H7 (cell line): ENCODE results near the gene SP7. TPM values are rescaled to one million over a fixed set of nuclear protein-coding genes. Genes with fewer than 3 reads are reported as not detected.
"Not testable (repeated sequence)": the region's sequence is repeated elsewhere in the genome, so short reads cannot be mapped to it uniquely, and the experiment has no call there.

Experiments used
- DNase-seq: peaks from one replicate; pipeline ENCODE4 v3.0.0; 2012
- H3K27me3 ChIP-seq: 2 replicates; pipeline ENCODE4 v1.6.0; 2011; ENCODE audit warnings: mild to moderate bottlenecking, low read length; ENCODE audit not compliant: control insufficient read depth, insufficient read depth
- H3K36me3 ChIP-seq: replicated peaks from 2 replicates; pipeline ENCODE4 v1.5.1; 2011; ENCODE audit warnings: low read length; ENCODE audit not compliant: control insufficient read depth, insufficient read depth
- H3K4me3 ChIP-seq: 2 replicates; pipeline ENCODE4 v1.5.1; 2011; ENCODE audit warnings: low read depth, mild to moderate bottlenecking, control low read depth, low read length, moderate library complexity; ENCODE audit not compliant: insufficient read depth
- total RNA-seq: library from RNA; depleted of rRNA; stranded (reverse); fragments of >200 nt; shearing (Covaris generic); gene quantifications from 2 replicates; pipeline ENCODE4 v1.2.3, GENCODE V29; 2014

The SP7 gene
- total RNA-seq, 1 experiment from 2014 or later, result 0.14 TPM

DNA sequence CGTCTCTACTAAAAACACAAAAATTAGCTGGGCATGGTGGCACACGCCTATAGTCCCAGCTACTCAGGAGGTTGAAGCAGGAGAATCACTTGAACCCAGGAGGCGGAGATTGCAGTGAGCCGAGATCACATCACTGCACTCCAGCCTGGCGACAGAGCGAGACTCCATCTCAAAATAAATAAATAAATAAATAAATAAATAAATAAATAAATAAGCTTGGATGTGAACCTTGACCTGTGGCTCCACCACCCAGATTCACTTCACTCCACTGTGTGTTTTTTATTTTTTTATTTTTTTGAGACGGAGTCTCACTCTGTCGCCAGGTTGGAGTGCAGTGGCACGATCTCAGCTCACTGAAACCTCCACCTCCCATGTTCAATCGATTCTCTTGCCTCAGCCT lies 25.5 kb upstream of the SP7 start:
- not testable (repeated sequence) for H3K4me3 ChIP-seq, DNase-seq, H3K27me3 ChIP-seq, H3K36me3 ChIP-seq

DNA sequence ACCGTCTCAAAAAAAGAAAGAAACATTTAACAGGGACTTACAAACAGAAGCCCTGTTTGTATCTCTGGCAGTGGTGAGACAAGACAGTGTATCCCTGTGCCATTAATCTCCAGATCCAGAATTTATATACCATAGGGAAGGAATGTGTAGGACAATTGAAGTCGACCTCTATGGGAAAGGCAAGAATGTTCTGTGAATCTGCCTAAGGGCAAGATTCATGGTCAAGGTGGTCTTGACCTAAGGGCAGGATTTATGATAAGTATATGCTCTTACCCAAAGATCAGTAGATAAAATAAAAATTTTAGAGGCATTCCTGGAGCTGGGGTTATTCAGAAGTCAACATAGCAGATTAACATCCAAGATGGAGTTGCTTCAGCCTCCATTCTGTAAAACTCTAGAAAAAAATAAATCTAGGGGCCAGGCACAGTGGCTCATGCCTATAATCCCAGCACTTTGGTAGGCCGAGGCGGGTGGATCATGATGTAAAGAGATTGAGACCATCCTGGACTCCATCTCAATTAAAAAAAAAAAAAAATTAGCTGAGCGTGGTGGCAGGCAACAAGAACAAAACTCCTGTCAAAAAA lies 22.8 kb upstream of the SP7 start:
- H3K4me3 ChIP-seq, result no peak overlapping the region
- no peaks in the 10 kb centered on the region for H3K36me3 ChIP-seq
- no peaks in the 10 kb centered on the region for H3K27me3 ChIP-seq
- DNase-seq, result no peak

DNA sequence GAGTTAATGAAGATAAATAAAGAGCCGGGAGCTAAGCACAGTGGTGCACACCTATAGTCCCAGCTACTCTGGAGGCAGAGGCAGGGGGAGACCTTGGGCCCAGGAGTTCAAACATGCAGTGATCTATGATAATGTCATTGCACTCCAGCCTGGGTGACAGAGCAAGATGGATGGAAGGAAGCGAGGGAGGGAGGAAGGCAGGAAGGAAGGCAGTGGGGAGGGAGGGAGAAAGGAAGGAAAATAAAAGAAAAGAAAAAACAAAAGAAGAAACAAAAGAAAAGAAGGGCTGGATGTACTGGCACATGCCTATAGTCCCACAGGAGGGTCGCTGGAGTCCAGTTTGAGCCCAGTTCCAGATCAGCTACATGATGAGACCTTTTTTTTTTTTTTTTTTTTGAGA lies 19.0 kb upstream of the SP7 start:
- no peak for DNase-seq
- Histone ChIP-seq H3K27me3 (no peaks in the 10 kb centered on the region), H3K4me3 (no peak overlapping the region), H3K36me3 (no peaks in the 10 kb centered on the region)

DNA sequence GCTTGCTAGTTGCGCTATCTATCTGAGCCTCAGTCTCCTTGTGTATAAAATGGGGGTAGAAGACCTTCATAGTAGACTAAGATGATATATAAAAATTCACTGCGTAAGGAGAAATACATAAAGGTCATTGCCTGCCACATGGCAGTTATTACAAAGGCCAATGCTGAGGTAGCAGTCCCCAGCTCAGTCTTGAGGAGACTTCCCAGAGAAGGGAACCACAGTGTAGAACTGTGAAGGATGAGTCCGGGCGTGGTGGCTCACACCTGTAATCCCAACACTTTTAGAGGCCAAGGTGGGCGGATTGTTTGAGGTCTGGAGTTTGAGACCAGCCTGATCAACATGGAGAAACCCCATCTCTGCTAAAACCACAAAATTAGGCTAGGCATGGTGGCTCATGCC lies 17.1 kb upstream of the SP7 start:
- Histone ChIP-seq H3K36me3 (no peaks in the 10 kb centered on the region), H3K4me3 (no peak overlapping the region), H3K27me3 (no peaks in the 10 kb centered on the region)
- DNase-seq, result no peak

DNA sequence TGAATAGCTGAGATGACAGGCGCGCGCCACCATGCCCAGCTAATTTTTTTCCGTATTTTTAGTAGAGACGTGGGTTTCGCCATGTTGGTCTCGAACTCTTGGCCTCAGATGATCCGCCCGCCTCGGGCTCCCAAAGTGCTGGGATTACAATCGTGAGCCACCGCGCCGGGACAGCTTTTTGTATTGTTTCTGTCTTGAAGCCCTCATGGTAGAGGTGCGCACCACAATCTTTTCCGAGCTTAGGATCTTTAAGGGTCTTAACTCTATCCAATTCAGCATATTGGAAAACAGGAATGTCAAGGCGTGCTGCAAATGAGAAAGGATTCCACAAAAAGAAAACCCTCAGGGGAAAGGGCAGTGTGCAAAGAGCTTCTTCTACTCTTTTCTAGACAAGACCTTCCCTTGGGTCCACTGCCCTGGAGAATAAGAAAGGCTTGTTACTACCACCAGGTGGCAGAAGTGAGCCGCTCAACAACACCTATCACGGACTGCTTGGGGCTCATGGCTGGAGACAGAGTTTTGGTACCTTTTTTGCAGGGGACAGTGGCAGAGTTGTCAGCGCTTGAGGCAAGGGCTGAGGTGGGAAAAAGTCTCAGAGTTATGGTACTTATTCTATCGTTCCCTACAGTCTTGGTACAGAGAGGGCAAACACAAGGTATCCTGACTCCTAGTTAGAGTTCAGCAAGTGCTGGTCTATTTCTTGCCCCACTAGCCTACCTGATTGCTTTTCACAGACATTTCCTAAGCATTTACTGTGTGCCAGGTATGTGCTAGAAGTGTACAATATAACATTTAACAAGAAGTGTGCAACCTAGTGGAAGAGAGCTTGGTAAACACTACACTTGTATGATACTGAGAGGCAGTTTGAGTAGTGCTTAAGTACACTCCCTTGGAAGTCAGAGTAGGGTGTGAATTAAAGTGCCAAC lies 16.4 kb upstream of the SP7 start:
- Histone ChIP-seq H3K4me3 (no peak overlapping the region), H3K27me3 (no peaks in the 10 kb centered on the region), H3K36me3 (no peaks in the 10 kb centered on the region)
- DNase-seq, result peak; percentile 85

DNA sequence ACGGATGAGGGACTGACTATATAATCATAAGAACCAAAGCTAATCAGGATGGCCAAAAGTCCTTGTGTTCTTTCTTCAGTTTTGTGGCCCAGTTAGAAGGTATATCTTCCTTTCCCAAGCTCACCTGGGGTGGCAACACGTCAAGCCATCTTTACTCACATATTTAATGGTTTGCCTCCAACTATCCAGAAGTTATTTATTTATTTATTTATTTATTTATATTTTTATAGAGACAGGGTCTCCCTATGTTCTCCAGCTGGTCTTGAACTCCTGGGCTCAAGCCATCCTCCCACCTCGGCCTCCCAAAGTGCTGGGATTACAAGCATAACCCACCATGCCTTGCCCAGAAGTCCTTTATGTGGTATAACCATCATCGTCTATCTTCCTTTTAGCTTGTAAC lies 11.8 kb upstream of the SP7 start:
- Histone ChIP-seq H3K36me3 (no peaks in the 10 kb centered on the region), H3K27me3 (peaks cover 7% of the 10 kb centered on the region), H3K4me3 (no peak overlapping the region)
- DNase-seq, result no peak

DNA sequence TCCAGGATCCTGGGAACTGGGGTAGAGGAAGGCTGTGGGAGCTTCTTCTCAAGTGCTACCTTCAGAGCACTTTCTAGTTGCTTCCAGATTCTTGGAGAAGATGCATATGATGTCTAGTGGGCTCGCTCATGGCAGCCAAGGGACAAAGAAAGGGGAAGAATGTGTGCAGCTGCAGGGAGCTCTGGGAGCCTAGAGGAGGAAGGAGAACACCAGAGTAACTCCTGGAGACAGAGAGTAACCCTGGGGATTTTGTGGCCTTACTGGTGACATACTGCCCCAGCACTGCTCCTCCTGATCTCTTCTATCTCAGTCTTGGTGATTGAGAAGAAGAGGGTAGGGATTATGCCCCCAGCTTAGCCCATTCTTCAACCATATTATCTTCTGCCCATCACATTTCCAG lies 10.3 kb upstream of the SP7 start:
- H3K27me3 ChIP-seq, result peaks cover 7% of the 10 kb centered on the region
- DNase-seq, result peak; percentile 13
- no peaks in the 10 kb centered on the region for H3K36me3 ChIP-seq
- no peak overlapping the region for H3K4me3 ChIP-seq

DNA sequence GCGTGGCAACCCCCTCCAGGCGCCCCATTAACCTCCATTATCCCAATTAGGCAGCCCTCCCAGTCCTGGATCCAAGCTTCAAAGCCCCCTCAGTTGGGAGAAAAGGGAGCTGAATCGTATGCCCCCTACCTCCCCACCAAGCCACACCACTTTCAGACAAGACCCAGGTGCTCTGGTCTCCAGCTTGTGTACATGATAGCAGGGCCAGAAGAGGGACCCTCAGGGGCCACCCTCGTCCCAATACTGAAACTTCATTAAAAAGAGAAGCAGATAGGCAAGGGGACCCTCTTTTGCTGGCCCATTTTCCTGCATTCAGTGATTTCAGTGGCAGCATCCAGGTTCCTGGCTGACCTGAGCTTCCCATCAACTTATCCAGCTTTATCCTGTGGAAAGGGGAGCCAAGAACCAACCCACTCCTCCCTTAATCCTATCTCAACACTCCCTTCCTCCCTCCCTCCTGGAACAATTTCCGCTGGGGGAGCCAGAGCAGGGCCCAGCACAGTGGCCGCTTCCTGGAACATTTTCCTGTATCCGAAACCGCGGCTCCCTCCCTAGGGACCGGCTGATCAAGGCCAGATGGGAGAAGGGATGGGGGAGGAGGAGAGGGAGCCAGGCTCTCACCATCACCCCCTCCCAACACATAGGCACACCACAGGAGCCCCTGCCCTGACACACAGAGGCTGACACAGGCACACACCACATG lies 9.5 kb upstream of the SP7 start:
- no peaks in the 10 kb centered on the region for H3K36me3 ChIP-seq
- peak; percentile 62 for DNase-seq
- H3K27me3 ChIP-seq, result peaks cover 7% of the 10 kb centered on the region
- H3K4me3 ChIP-seq, result peak overlapping the region; percentile 70

DNA sequence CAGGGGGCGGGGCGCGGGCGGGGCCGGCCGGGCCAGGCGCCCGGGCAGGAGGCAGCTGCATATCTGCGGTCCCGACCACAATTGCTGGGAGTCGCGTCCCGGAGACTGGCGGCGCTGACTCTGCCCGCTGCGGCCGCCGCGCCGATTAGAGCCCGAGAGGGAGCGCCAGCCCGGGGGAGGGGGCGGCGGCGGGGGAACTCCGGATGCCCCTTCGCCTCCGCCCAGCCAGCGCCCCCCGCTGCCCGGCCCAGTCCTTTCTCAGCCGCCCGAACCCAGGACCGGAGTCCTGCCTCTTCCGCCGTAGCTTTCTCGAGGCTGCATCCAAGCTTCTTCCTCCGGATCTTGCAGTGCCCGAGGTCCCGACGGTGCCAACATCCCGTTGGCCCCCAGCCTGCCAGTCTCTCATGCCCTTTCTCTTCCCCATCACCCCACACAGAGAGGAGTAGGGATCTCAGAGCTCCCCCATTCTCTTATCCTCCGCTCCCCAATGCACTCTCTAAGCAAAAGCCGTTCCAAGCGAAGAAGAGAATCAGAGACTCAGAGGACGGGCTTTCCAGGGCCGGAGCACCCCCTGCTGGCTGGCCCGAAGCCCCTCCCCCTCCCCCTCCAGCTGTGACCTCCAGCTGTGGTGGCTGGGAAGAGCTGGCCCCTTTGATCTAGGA lies 8.8 kb upstream of the SP7 start:
- DNase-seq, result peak; percentile 93
- Histone ChIP-seq H3K4me3 (peak overlapping the region; percentile 70), H3K36me3 (no peaks in the 10 kb centered on the region), H3K27me3 (peaks cover 7% of the 10 kb centered on the region)

DNA sequence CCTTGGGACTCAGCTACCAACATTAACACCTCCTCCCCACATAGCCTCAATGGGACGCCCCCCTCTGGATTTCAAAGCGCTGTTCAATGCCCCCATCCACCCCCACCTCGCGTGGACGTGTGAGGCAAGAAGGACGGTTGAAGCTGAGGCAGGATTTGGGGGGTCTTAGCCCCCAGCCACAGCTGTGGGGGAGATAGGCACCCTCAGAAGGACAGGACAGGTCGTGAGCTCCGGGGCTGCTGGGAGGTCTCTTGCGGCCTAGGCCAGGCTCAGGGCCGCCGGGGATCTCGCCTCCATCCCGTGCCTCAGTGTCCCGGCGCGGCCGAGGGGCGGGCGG lies 8.3 kb upstream of the SP7 start:
- DNase-seq, result no peak
- peaks cover 7% of the 10 kb centered on the region for H3K27me3 ChIP-seq
- peak overlapping the region; percentile 70 for H3K4me3 ChIP-seq
- no peaks in the 10 kb centered on the region for H3K36me3 ChIP-seq

DNA sequence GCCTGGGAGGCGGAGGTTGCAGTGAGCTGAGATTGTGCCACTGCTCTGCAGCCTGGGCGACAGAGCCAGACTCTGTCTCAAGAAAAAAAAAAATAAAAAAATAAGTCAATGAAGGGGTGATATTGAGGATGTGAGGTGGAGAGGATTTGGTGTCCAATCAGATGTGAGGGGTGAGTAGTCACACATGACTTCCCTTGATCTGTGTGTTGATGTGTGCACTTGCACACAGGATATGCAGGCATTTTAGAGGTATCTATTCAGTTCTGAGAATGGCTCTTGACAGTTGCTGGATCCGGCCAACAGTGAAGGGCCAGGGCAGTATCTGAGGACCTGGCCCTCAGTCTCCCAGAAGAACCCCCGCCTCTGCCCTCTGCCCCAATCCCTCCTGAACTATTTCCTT lies 7.8 kb upstream of the SP7 start:
- Histone ChIP-seq H3K27me3 (peaks cover 7% of the 10 kb centered on the region), H3K36me3 (no peaks in the 10 kb centered on the region), H3K4me3 (no peak overlapping the region)
- no peak for DNase-seq

DNA sequence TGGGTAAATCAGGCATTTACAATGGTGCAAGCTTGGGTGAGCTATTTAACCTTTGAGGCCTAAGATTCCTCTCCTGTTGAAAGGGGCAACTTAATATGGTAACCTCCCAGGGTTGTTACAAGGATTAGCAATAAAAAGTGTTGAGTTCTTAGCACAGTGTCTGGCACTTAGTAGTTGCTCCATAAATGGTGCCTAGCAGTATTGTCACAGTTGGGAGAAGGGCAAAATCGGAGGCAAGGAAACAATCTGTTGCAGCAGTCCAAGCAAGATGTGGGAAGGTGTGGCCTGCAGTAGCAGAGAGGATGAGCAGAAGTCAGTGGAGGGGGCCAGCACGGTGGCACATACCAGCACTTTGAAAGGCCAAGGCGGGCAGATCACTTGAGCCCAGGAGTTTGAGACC lies 7.3 kb upstream of the SP7 start:
- H3K4me3 ChIP-seq, result no peak overlapping the region
- H3K27me3 ChIP-seq, result peaks cover 7% of the 10 kb centered on the region
- DNase-seq, result no peak
- no peaks in the 10 kb centered on the region for H3K36me3 ChIP-seq

DNA sequence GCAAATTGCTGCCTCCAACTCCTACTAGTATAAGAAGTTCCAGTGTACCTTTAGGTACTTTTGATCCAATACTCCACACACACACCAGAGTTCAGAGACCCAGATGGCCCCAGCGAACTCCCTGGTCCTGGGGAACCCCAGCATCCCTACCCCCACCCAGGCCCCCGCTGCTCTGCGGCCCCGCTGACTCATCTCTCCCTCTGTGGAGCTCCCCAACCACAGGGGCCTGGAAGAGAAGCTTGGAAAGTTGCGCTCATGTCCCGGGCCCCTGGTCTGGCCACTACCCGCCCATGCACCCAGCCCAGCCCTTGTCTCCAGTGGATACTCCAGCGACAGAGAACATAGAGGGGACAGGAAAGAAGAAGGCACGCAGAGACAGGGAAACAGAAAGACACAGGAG lies 4.2 kb upstream of the SP7 start:
- no peak overlapping the region for H3K4me3 ChIP-seq
- H3K27me3 ChIP-seq, result peaks cover 22% of the 10 kb centered on the region
- peak; percentile 47 for DNase-seq

DNA sequence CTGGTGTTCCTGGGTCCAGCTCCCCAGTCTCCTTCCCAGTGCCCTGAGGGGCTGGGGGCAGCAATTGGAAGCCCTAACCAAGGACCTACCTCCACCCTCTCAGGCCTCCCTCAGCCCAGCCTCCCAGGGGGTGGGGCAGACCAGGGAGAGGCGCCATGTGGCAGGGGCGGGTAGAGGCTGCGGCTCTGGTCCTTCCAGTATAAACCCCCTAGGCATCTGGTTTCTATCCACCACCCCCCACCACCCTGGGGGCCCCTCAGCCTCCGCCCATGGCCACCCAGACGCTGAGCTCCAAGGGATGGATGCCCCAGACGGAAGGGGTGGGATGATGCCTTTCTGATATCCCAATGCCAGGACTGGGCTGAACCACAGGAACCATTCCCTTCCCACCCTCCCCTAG lies 2.8 kb upstream of the SP7 start:
- Histone ChIP-seq H3K27me3 (peaks cover 16% of the 10 kb centered on the region), H3K36me3 (no peaks in the 10 kb centered on the region)
- peak; percentile 63 for DNase-seq

More for the DNA sequence above, 4.2 kb upstream of the SP7 start:
- no peaks in the 10 kb centered on the region for H3K36me3 ChIP-seq

More for the DNA sequence above, 2.8 kb upstream of the SP7 start:
- no peak overlapping the region for H3K4me3 ChIP-seq
